ENCODE results near the gene FAM237A. TPM values are rescaled to one million over a fixed set of nuclear protein-coding genes. Genes with fewer than 3 reads are reported as not detected.

Gene FAM237A
- not detected for total RNA-seq

GRCh38 chr2:206642075-206643025 lies at the start of gene FAM237A:
TSS of gene FAM237A (plus strand) at chr2:206642487. CDS start at chr2:206644237, 1,750 bp downstream.
- H3K4me1 Mint-ChIP-seq (ENCODE audit: low read depth) = no peaks in the 10 kb centered on the region
- ATAC-seq (replicated peaks in 1 of 2) (no peak), DNase-seq (peak; percentile 8 to 19)

GRCh38 chr2:206597717-206598218 lies 44.5 kb upstream of the FAM237A start:
- Mint-ChIP-seq H3K36me3 (ENCODE audit: insufficient read depth in 2 of 2) (no peaks in the 10 kb centered on the region), H3K9me3 (no peaks in the 10 kb centered on the region), H3K27me3 (ENCODE audit: low read depth) (peaks cover 6% of the 10 kb centered on the region), H3K4me3 (no peak overlapping the region), H3K4me1 (ENCODE audit: low read depth) (no peaks in the 10 kb centered on the region), H3K27ac (no peak overlapping the region)
- ATAC-seq (replicated peaks in 1 of 2) (no peak), DNase-seq (no peak)

More at GRCh38 chr2:206642075-206643025, at the start of gene FAM237A:
- Mint-ChIP-seq H3K36me3 (ENCODE audit: insufficient read depth in 2 of 2) (peaks cover 0 to 2% of the 10 kb centered on the region in 2 donors), H3K27ac (no peak within 1 kb of the TSS), H3K4me3 (peak within 1 kb of the TSS in 1 of 2 donors; percentile 37), H3K27me3 (ENCODE audit: low read depth) (peaks cover 19% of the 10 kb centered on the region), H3K9me3 (no peaks in the 10 kb centered on the region)

GRCh38 chr2:206603243-206603642 lies 39.0 kb upstream of the FAM237A start:
- Mint-ChIP-seq H3K9me3 (no peaks in the 10 kb centered on the region), H3K4me1 (ENCODE audit: low read depth) (no peaks in the 10 kb centered on the region), H3K27me3 (ENCODE audit: low read depth) (peaks cover 5% of the 10 kb centered on the region), H3K4me3 (no peak overlapping the region), H3K36me3 (ENCODE audit: insufficient read depth in 2 of 2) (no peaks in the 10 kb centered on the region), H3K27ac (no peak overlapping the region)
- ATAC-seq (replicated peaks in 1 of 2) (no peak), DNase-seq (no peak)

GRCh38 chr2:206610451-206610850 lies 31.8 kb upstream of the FAM237A start:
- Mint-ChIP-seq H3K4me3 (no peak overlapping the region), H3K27ac (no peak overlapping the region), H3K36me3 (ENCODE audit: insufficient read depth in 2 of 2) (no peaks in the 10 kb centered on the region), H3K27me3 (ENCODE audit: low read depth) (no peaks in the 10 kb centered on the region), H3K4me1 (ENCODE audit: low read depth) (no peaks in the 10 kb centered on the region), H3K9me3 (no peaks in the 10 kb centered on the region)
- DNase-seq = no peak
- ATAC-seq (replicated peaks in 1 of 2) = no peak

GRCh38 chr2:206611191-206611590 lies 31.1 kb upstream of the FAM237A start:
- no peak for ATAC-seq (replicated peaks in 1 of 2)
- H3K27ac Mint-ChIP-seq = no peak overlapping the region

GRCh38 chr2:206611736-206612135 lies 30.6 kb upstream of the FAM237A start:
- Mint-ChIP-seq H3K27ac (no peak overlapping the region), H3K27me3 (ENCODE audit: low read depth) (no peaks in the 10 kb centered on the region), H3K4me3 (no peak overlapping the region), H3K36me3 (ENCODE audit: insufficient read depth in 2 of 2) (no peaks in the 10 kb centered on the region), H3K9me3 (no peaks in the 10 kb centered on the region), H3K4me1 (ENCODE audit: low read depth) (no peaks in the 10 kb centered on the region)
- DNase-seq = no peak
- no peak for ATAC-seq (replicated peaks in 1 of 2)

More at GRCh38 chr2:206611191-206611590, 31.1 kb upstream of the FAM237A start:
- Mint-ChIP-seq H3K36me3 (ENCODE audit: insufficient read depth in 2 of 2) (no peaks in the 10 kb centered on the region), H3K4me1 (ENCODE audit: low read depth) (no peaks in the 10 kb centered on the region), H3K4me3 (no peak overlapping the region), H3K27me3 (ENCODE audit: low read depth) (no peaks in the 10 kb centered on the region), H3K9me3 (no peaks in the 10 kb centered on the region)
- DNase-seq = no peak

- Mint-ChIP-seq H3K27me3 (ENCODE audit: low read depth) (peaks cover 4% of the 10 kb centered on the region), H3K36me3 (ENCODE audit: insufficient read depth in 2 of 2) (no peaks in the 10 kb centered on the region), H3K4me1 (ENCODE audit: low read depth) (no peaks in the 10 kb centered on the region), H3K9me3 (no peaks in the 10 kb centered on the region), H3K27ac (no peak overlapping the region), H3K4me3 (no peak overlapping the region)
- DNase-seq (no peak), ATAC-seq (replicated peaks in 1 of 2) (no peak)
Measured at GRCh38 chr2:206614811-206615210, 27.5 kb upstream of the FAM237A start.

GRCh38 chr2:206615417-206616089 lies 26.7 kb upstream of the FAM237A start:
- peaks cover 4% of the 10 kb centered on the region for H3K27me3 Mint-ChIP-seq (ENCODE audit: low read depth)
- no peak for DNase-seq
- H3K4me3 Mint-ChIP-seq = no peak overlapping the region
- H3K4me1 Mint-ChIP-seq (ENCODE audit: low read depth) = no peaks in the 10 kb centered on the region
- H3K9me3 Mint-ChIP-seq = no peaks in the 10 kb centered on the region
- no peak for ATAC-seq (replicated peaks in 1 of 2)
- no peaks in the 10 kb centered on the region for H3K36me3 Mint-ChIP-seq (ENCODE audit: insufficient read depth in 2 of 2)
- no peak overlapping the region for H3K27ac Mint-ChIP-seq

- no peaks in the 10 kb centered on the region for H3K36me3 Mint-ChIP-seq (ENCODE audit: insufficient read depth in 2 of 2)
- H3K9me3 Mint-ChIP-seq = no peaks in the 10 kb centered on the region
- no peak overlapping the region for H3K27ac Mint-ChIP-seq
- ATAC-seq (replicated peaks in 1 of 2) = no peak
- H3K4me1 Mint-ChIP-seq (ENCODE audit: low read depth) = no peaks in the 10 kb centered on the region
- no peak for DNase-seq
- no peak overlapping the region for H3K4me3 Mint-ChIP-seq
- H3K27me3 Mint-ChIP-seq (ENCODE audit: low read depth) = peaks cover 4% of the 10 kb centered on the region
Measured at GRCh38 chr2:206616151-206616550, 26.1 kb upstream of the FAM237A start.

GRCh38 chr2:206619011-206619410 lies 23.3 kb upstream of the FAM237A start:
- Mint-ChIP-seq H3K9me3 (no peaks in the 10 kb centered on the region), H3K27ac (no peak overlapping the region), H3K4me3 (no peak overlapping the region), H3K27me3 (ENCODE audit: low read depth) (peaks cover 4% of the 10 kb centered on the region), H3K36me3 (ENCODE audit: insufficient read depth in 2 of 2) (no peaks in the 10 kb centered on the region), H3K4me1 (ENCODE audit: low read depth) (no peaks in the 10 kb centered on the region)
- ATAC-seq (replicated peaks in 1 of 2) = no peak
- DNase-seq = no peak

GRCh38 chr2:206626108-206626507 lies 16.2 kb upstream of the FAM237A start:
- no peaks in the 10 kb centered on the region for H3K4me1 Mint-ChIP-seq (ENCODE audit: low read depth)
- no peaks in the 10 kb centered on the region for H3K36me3 Mint-ChIP-seq (ENCODE audit: insufficient read depth in 2 of 2)
- no peaks in the 10 kb centered on the region for H3K9me3 Mint-ChIP-seq
- peaks cover 24% of the 10 kb centered on the region for H3K27me3 Mint-ChIP-seq (ENCODE audit: low read depth)
- no peak overlapping the region for H3K27ac Mint-ChIP-seq
- DNase-seq (no peak), ATAC-seq (replicated peaks in 1 of 2) (no peak)
- H3K4me3 Mint-ChIP-seq = no peak overlapping the region

GRCh38 chr2:206627632-206628031 lies 14.7 kb upstream of the FAM237A start:
- Mint-ChIP-seq H3K36me3 (ENCODE audit: insufficient read depth in 2 of 2) (no peaks in the 10 kb centered on the region), H3K27ac (no peak overlapping the region), H3K27me3 (ENCODE audit: low read depth) (peaks cover 24% of the 10 kb centered on the region), H3K9me3 (no peaks in the 10 kb centered on the region), H3K4me3 (no peak overlapping the region), H3K4me1 (ENCODE audit: low read depth) (no peaks in the 10 kb centered on the region)
- DNase-seq = no peak
- no peak for ATAC-seq (replicated peaks in 1 of 2)

- H3K4me3 Mint-ChIP-seq = no peak overlapping the region
- no peak for DNase-seq
- peaks cover 21% of the 10 kb centered on the region for H3K27me3 Mint-ChIP-seq (ENCODE audit: low read depth)
- H3K27ac Mint-ChIP-seq = no peak overlapping the region
- H3K4me1 Mint-ChIP-seq (ENCODE audit: low read depth) = no peaks in the 10 kb centered on the region
- no peaks in the 10 kb centered on the region for H3K9me3 Mint-ChIP-seq
- H3K36me3 Mint-ChIP-seq (ENCODE audit: insufficient read depth in 2 of 2) = no peaks in the 10 kb centered on the region
- no peak for ATAC-seq (replicated peaks in 1 of 2)
Measured at GRCh38 chr2:206631340-206631739, 10.9 kb upstream of the FAM237A start.
